Natural killer cell (primary cell): ENCODE measurements around the gene S100A12. TPM values are rescaled to one million over a fixed set of nuclear protein-coding genes. Genes with fewer than 3 reads are reported as not detected.

Experiments used
- ATAC-seq, 3 donors: fragments of 150-1000 bp in 2 of 3; fragments of 200-7000 bp in 1 of 3; cut with Tn5 transposase; 1 replicate in 1 of 3; 2 replicates in 2 of 3; pipeline ENCODE4 v1.10.0; 2021; ENCODE audit warnings: mild to moderate bottlenecking in 2 of 3, moderate library complexity in 2 of 3
- DNase-seq, 2 donors: peaks; one replicate each; pipeline versions ENCODE4 v3.0.0 to v3.0.0-alpha.2; 2013 to 2021; ENCODE audit warnings: mixed read lengths in 1 of 2
- H3K27ac ChIP-seq: one replicate; pipeline ENCODE4 v1.5.1; 2013; ENCODE audit warnings: mild to moderate bottlenecking, low read length
- H3K27me3 ChIP-seq: one replicate; pipeline ENCODE4 v1.6.1; 2013; ENCODE audit warnings: low read length; ENCODE audit not compliant: control insufficient read depth, insufficient read depth
- H3K36me3 ChIP-seq: one replicate; pipeline ENCODE4 v1.6.1; 2013; ENCODE audit warnings: low read length; ENCODE audit not compliant: control insufficient read depth, insufficient read depth
- H3K4me1 ChIP-seq: one replicate; pipeline ENCODE4 v1.6.1; 2013; ENCODE audit warnings: low read length; ENCODE audit not compliant: control insufficient read depth, insufficient read depth
- H3K4me3 ChIP-seq: one replicate; pipeline ENCODE4 v1.5.1; 2013; ENCODE audit warnings: low read length
- H3K9me3 ChIP-seq: one replicate; pipeline ENCODE4 v1.6.1; 2013; ENCODE audit warnings: low read length; ENCODE audit not compliant: control insufficient read depth, insufficient read depth
- H3K27ac Mint-ChIP-seq, 2 donors: one replicate each; pipeline ENCODE4 v1.8.0; 2022; ENCODE audit warnings: mild to moderate bottlenecking in 2 of 2, mixed read lengths in 2 of 2, moderate library complexity in 1 of 2
- H3K27me3 Mint-ChIP-seq, 2 donors: one replicate each; pipeline ENCODE4 v1.8.0; 2022; ENCODE audit warnings: low read depth in 2 of 2, mixed read lengths in 2 of 2
- H3K36me3 Mint-ChIP-seq: one replicate; pipeline ENCODE4 v1.8.0; 2022; ENCODE audit warnings: mixed read lengths
- H3K4me1 Mint-ChIP-seq, 2 donors: one replicate each; pipeline ENCODE4 v1.8.0; 2022; ENCODE audit warnings: mixed read lengths in 2 of 2
- H3K4me3 Mint-ChIP-seq: one replicate; pipeline ENCODE4 v1.8.0; 2022; ENCODE audit warnings: mild to moderate bottlenecking, moderate library complexity, mixed read lengths
- H3K9me3 Mint-ChIP-seq, 2 donors: one replicate each; pipeline ENCODE4 v1.8.0; 2022; ENCODE audit warnings: mixed read lengths in 2 of 2
- WGBS: methylation state at CpG from one replicate; pipeline ENCODE4 v1.1.7; 2013; ENCODE audit warnings: missing lambda C conversion rate; ENCODE audit not compliant: insufficient coverage; 5-methylcytosine and 5-hydroxymethylcytosine counted together
- intact Hi-C: fragments of 100-400 bp; cut with micrococcal nuclease; formaldehyde crosslinking; loops from one replicate; pipeline ENCODE4 v1.14.2; 2022
- total RNA-seq, 4 donors: library from RNA; stranded (reverse); fragments of 120-200 nt in 1 of 4; gene quantifications; one replicate each; pipeline versions ENCODE4 v1.2.3 to v1.2.4, GENCODE V29; 2013 to 2022
- TF ChIP-seq, protein P1 (sequence below): fragments of 200-600 bp; IDR thresholded peaks from one replicate; pipeline ENCODE4 v1.8.0; 2022; ENCODE audit warnings: antibody characterized with exemption

Gene S100A12
- total RNA-seq, 3 donors from 2014 or later (not counting 1 experiment from before 2014, with no cell fraction given): 11.4 to 20.4 TPM; not detected in 1

DNA sequence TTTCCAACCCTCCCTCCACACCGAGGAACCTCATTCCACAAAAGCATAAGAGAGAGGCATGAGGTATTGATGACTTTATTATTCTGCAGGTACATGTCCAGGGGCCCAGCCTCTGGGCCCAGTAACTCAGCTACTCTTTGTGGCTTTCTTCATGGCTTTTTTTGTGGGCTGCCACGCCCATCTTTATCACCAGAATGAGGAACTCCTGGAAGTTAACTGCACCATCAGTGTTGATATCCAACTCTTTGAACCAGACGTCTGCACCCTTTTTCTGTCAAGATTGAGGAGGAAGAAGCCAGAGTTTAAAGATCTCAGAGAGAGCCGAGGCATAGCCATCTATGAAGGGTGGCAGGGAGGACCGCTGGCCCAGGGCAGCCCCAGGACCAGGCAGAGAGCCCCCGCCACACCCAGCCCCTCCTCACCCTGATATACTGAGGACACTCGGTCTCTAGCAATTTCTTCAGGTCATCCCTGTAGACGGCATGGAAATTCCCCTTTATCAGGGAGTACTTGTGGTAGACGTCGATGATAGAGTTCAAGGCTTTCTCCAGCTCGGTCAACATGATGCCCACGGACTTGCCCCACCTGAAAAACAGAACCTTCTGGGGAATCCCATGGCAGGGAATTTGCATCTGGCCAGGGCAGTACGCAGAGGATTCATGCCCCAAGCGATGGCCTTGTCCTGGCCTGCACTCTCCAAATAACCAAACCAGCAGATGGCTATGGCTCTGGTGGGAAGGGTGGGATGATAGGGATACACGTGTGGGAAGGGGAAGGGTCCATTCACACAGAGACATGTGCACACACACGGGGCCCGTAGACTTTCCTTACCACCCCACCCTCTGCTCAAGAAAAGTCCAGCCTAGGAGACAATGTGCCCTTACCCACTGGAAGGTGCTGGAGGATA lies 14.8 kb upstream of the S100A12 start:
- Mint-ChIP-seq H3K27me3 (peaks cover 19 to 20% of the 10 kb centered on the region in 2 donors), H3K9me3 (no peaks in the 10 kb centered on the region), H3K4me3 (no peak overlapping the region), H3K27ac (no peak overlapping the region), H3K4me1 (no peaks in the 10 kb centered on the region), H3K36me3 (no peaks in the 10 kb centered on the region)
- no peak for ATAC-seq
- H3K9me3 ChIP-seq: no peaks in the 10 kb centered on the region
- no peak overlapping the region for H3K27ac ChIP-seq
- DNase-seq: no peak
- intact Hi-C loops: no loop called here
- no peaks in the 10 kb centered on the region for H3K36me3 ChIP-seq
- 71% methylated on average over 15 of the region's 17 CpGs for WGBS
- H3K4me1 ChIP-seq: no peaks in the 10 kb centered on the region
- no peaks in the 10 kb centered on the region for H3K27me3 ChIP-seq
- TF ChIP-seq, protein P1, sequence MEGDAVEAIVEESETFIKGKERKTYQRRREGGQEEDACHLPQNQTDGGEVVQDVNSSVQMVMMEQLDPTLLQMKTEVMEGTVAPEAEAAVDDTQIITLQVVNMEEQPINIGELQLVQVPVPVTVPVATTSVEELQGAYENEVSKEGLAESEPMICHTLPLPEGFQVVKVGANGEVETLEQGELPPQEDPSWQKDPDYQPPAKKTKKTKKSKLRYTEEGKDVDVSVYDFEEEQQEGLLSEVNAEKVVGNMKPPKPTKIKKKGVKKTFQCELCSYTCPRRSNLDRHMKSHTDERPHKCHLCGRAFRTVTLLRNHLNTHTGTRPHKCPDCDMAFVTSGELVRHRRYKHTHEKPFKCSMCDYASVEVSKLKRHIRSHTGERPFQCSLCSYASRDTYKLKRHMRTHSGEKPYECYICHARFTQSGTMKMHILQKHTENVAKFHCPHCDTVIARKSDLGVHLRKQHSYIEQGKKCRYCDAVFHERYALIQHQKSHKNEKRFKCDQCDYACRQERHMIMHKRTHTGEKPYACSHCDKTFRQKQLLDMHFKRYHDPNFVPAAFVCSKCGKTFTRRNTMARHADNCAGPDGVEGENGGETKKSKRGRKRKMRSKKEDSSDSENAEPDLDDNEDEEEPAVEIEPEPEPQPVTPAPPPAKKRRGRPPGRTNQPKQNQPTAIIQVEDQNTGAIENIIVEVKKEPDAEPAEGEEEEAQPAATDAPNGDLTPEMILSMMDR: no peak
- H3K4me3 ChIP-seq: no peak overlapping the region

DNA sequence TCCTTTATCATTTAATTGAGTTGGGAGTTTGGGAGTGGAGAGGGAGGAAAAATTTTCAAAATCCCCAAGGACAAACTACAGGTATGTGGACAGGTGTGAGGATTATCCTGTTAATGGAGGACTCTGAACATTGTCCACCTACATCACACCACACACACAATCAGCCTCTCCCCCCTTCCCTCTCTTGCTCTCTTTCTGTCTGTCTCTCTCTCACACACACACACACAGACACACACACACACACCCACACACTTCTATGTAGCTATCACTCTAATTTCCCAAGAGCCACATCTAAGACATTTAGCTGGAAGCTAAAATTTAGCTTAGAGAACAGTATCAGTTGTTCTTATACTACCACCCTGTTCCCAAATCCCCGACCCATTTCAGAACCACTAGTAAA lies 14.0 kb upstream of the S100A12 start:
- ATAC-seq (no peak), DNase-seq (no peak)
- Histone ChIP-seq H3K36me3 (no peaks in the 10 kb centered on the region), H3K4me1 (no peaks in the 10 kb centered on the region), H3K4me3 (no peak overlapping the region), H3K27ac (no peak overlapping the region), H3K27me3 (no peaks in the 10 kb centered on the region), H3K9me3 (no peaks in the 10 kb centered on the region)
- H3K9me3 Mint-ChIP-seq: no peaks in the 10 kb centered on the region
- TF ChIP-seq, protein P1: no peak
- H3K4me3 Mint-ChIP-seq: no peak overlapping the region
- no CpG with 5 or more reads among the region's 1 CpG for WGBS
- no peaks in the 10 kb centered on the region for H3K4me1 Mint-ChIP-seq
- intact Hi-C loops: no loop called here
- no peaks in the 10 kb centered on the region for H3K36me3 Mint-ChIP-seq
- H3K27ac Mint-ChIP-seq: no peak overlapping the region
- peaks cover 18 to 20% of the 10 kb centered on the region in 2 donors for H3K27me3 Mint-ChIP-seq

DNA sequence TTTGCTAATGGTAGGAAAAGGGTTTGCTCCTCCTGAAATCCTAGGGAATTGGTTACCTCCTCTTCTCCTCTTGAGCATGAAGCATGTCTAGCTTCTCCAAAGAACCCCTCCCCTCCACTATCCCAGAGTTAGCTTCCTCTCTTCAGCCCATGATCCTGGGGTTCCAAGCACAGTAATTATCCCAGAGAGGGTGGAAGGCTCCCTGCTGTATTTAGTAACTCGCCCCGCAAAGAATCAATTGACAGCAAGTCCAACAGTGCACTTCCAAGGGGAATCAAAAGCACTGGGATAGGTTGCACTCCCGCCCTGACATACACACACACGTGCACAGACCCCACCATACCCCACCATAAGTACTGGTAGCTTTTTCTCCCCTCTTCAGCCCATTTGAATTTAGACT lies 12.4 kb upstream of the S100A12 start:
- Histone ChIP-seq H3K9me3 (no peaks in the 10 kb centered on the region), H3K36me3 (no peaks in the 10 kb centered on the region), H3K4me1 (no peaks in the 10 kb centered on the region), H3K4me3 (no peak overlapping the region), H3K27ac (no peak overlapping the region), H3K27me3 (no peaks in the 10 kb centered on the region)
- H3K4me3 Mint-ChIP-seq: no peak overlapping the region
- H3K9me3 Mint-ChIP-seq: no peaks in the 10 kb centered on the region
- H3K27me3 Mint-ChIP-seq: peaks cover 10 to 21% of the 10 kb centered on the region in 2 donors
- TF ChIP-seq, protein P1: no peak
- H3K27ac Mint-ChIP-seq: no peak overlapping the region
- no peaks in the 10 kb centered on the region for H3K36me3 Mint-ChIP-seq
- ATAC-seq (no peak), DNase-seq (no peak)
- H3K4me1 Mint-ChIP-seq: no peaks in the 10 kb centered on the region
- intact Hi-C loops: no loop called here
- WGBS: 86% methylated on average over 4 of the region's 4 CpGs
